ENCODE results near the gene CEP112. TPM values are rescaled to one million over a fixed set of nuclear protein-coding genes. Genes with fewer than 3 reads are reported as not detected.

The CEP112 gene
- total and polyA plus RNA-seq, 2 of the 4 experiments (the other 2 are of a cell fraction) = 2.5 to 5.6 TPM

GRCh38 chr17:65644545-65644944, 547.4 kb downstream of the CEP112 start:
- Histone ChIP-seq H3K14ac (replicated peaks; ENCODE audit: low read depth, low read length) (no peak overlapping the region), H3K27ac (ENCODE audit: insufficient read depth, low read length) (no peak overlapping the region), H2BK5ac (ENCODE audit: low read depth, low read length, poor library complexity, severe bottlenecking) (no peak overlapping the region), H3K23ac (ENCODE audit: low read depth, low read length) (no peak overlapping the region), H3K9ac (ENCODE audit: low read depth, low read length) (no peak overlapping the region), H2BK15ac (ENCODE audit: low read depth, low read length) (no peak overlapping the region), H3K4me1 (ENCODE audit: control insufficient read depth, insufficient read depth, low read length) (no peaks in the 10 kb centered on the region), H3K36me3 (ENCODE audit: control insufficient read depth, insufficient read depth, low read length) (no peaks in the 10 kb centered on the region), H2AK9ac (replicated peaks; ENCODE audit: low read depth, low read length, poor library complexity) (no peak overlapping the region), H2AFZ (replicated peaks; ENCODE audit: low read length, poor library complexity) (no peak overlapping the region), H3K4me3 (ENCODE audit: insufficient read depth, low read depth, low read length) (no peak overlapping the region), H4K5ac (ENCODE audit: low read depth, low read length) (no peak overlapping the region), H3K9me1 (ENCODE audit: insufficient read depth, low read length) (no peaks in the 10 kb centered on the region), H3K9me3 (ENCODE audit: control insufficient read depth, insufficient read depth, low read length) (peaks cover 11% of the 10 kb centered on the region), H4K8ac (ENCODE audit: low read depth in 2 of 2, low read length in 2 of 2) (no peak overlapping the region), H2BK120ac (ENCODE audit: low read depth, low read length) (no peak overlapping the region), H3K27me3 (ENCODE audit: control insufficient read depth, insufficient read depth, low read length) (no peaks in the 10 kb centered on the region), H2BK20ac (ENCODE audit: low read depth, low read length) (no peak overlapping the region), H3K4me2 (ENCODE audit: low read depth, low read length) (no peak overlapping the region), H3K79me1 (ENCODE audit: low read depth in 1 of 2, low read length in 2 of 2) (no peaks in the 10 kb centered on the region), H3K4ac (ENCODE audit: low read depth, low read length) (no peak overlapping the region), H4K91ac (ENCODE audit: insufficient read depth, low read depth, low read length) (no peak overlapping the region), H4K20me1 (ENCODE audit: insufficient read depth, low read length) (no peaks in the 10 kb centered on the region), H2AK5ac (ENCODE audit: low read depth, low read length) (no peak overlapping the region), H3K18ac (ENCODE audit: low read depth, low read length) (no peak overlapping the region), H3K56ac (ENCODE audit: extremely low read depth, insufficient read depth, low read length) (no peak overlapping the region)
- intact Hi-C loops (cut with micrococcal nuclease) = no loop called here
- WGBS, 2 experiments (ENCODE audit: extremely low coverage in 2 of 2, insufficient read length in 1 of 2) = no CpG with 5 or more reads among the region's 1 CpG
- POLR2A ChIA-PET (ENCODE audit: unreplicated experiment) = no interaction called here
- BruUV-seq (replicated peaks) = no TSS peak
- in situ Hi-C loops (cut with MboI; ENCODE audit: low sequenced_read_pairs) = no loop called here
- DNase-seq = no peak
- CTCF ChIA-PET = no interaction called here
- ATAC-seq (ENCODE audit: low read depth) = no peak
- dilution Hi-C loops (cut with HindIII; ENCODE audit: low sequenced_read_pairs, unreplicated experiment) = no loop called here
- TF ChIP-seq RCOR1 (IDR thresholded peaks at IDR 0.05; ENCODE audit: insufficient replicate concordance, low read length) = no peak
- no peak for TF ChIP-seq CHD1 (IDR thresholded peaks at IDR 0.05; ENCODE audit: low read depth, low read length)
- no peak for TF ChIP-seq CTCF (conservative IDR thresholded peaks at IDR 0.05; ENCODE audit: low read depth, low read length)
- no peak for TF ChIP-seq RFX5 (IDR thresholded peaks at IDR 0.05; ENCODE audit: low read depth, low read length)
- no peak for TF ChIP-seq ELK1 (IDR thresholded peaks at IDR 0.05; ENCODE audit: borderline replicate concordance, low read depth, low read length)
- TF ChIP-seq NFE2L2 (IDR thresholded peaks at IDR 0.05; ENCODE audit: low read depth, low read length) = no peak
- TF ChIP-seq FOS (IDR thresholded peaks at IDR 0.05; ENCODE audit: low read depth, low read length) = no peak
- no peak for TF ChIP-seq MXI1 (IDR thresholded peaks at IDR 0.05; ENCODE audit: borderline replicate concordance, low read depth, low read length)
- TF ChIP-seq RAD21 (IDR thresholded peaks at IDR 0.05; ENCODE audit: low read length) = no peak
- no peak for TF ChIP-seq MAZ (IDR thresholded peaks at IDR 0.05; ENCODE audit: borderline replicate concordance, low read depth, low read length)
- TF ChIP-seq POLR2A (IDR thresholded peaks at IDR 0.05; ENCODE audit: low read depth, low read length) = no peak
- no peak for TF ChIP-seq BHLHE40 (IDR thresholded peaks at IDR 0.05; ENCODE audit: low read depth, low read length)
- no peak for TF ChIP-seq SMC3 (IDR thresholded peaks at IDR 0.05; ENCODE audit: low read depth, low read length)
- no peak for TF ChIP-seq USF2 (IDR thresholded peaks at IDR 0.05; ENCODE audit: low read depth, low read length)
- no peak for TF ChIP-seq MAFK (IDR thresholded peaks at IDR 0.05; ENCODE audit: low read depth, low read length)
- no peak for TF ChIP-seq CEBPB (IDR thresholded peaks at IDR 0.05; ENCODE audit: low read depth, low read length)

All from IMR-90 (cell line).